RWPE2 (cell line): ENCODE measurements around the gene ASIC2.

Experiments used
- ATAC-seq: fragments of 200-7000 bp; cut with Tn5 transposase; 3 replicates; pipeline ENCODE4 v1.9.1; 2021; ENCODE audit warnings: low read depth
- DNase-seq: peaks from one replicate; pipeline ENCODE4 v3.0.0-alpha.2; 2020; ENCODE audit warnings: low spot score
- H3K27ac ChIP-seq: fragments of 450-650 bp; 2 replicates; pipeline ENCODE4 v1.5.1; 2017; ENCODE audit warnings: mild to moderate bottlenecking; ENCODE audit not compliant: poor library complexity, severe bottlenecking
- H3K27me3 ChIP-seq: fragments of 250-450 bp; sonication (Bioruptor Pico); 2 replicates; pipeline ENCODE4 v1.5.1; 2021; ENCODE audit warnings: mild to moderate bottlenecking, moderate library complexity; ENCODE audit not compliant: insufficient read depth, poor library complexity, severe bottlenecking
- H3K36me3 ChIP-seq: fragments of 250-450 bp; sonication (Bioruptor Pico); 2 replicates; pipeline ENCODE4 v1.5.1; 2020; ENCODE audit warnings: low read depth, mild to moderate bottlenecking, moderate library complexity
- H3K4me1 ChIP-seq: fragments of 250-450 bp; sonication (Bioruptor Pico); 2 replicates; pipeline ENCODE4 v1.5.1; 2021; ENCODE audit warnings: mild to moderate bottlenecking, moderate library complexity; ENCODE audit not compliant: insufficient read depth, poor library complexity, severe bottlenecking
- H3K4me3 ChIP-seq: fragments of 250-450 bp; sonication (Bioruptor Pico); 2 replicates; pipeline ENCODE4 v1.5.1; 2021; ENCODE audit warnings: mild to moderate bottlenecking, moderate library complexity; ENCODE audit not compliant: severe bottlenecking
- H3K9me3 ChIP-seq: fragments of 250-450 bp; sonication (Bioruptor Pico); 2 replicates; pipeline ENCODE4 v1.5.1; 2021; ENCODE audit warnings: mild to moderate bottlenecking, moderate library complexity; ENCODE audit not compliant: severe bottlenecking
- CTCF ChIP-seq: fragments of 450-650 bp; IDR thresholded peaks from one replicate; pipeline ENCODE4 v1.5.1; 2017; ENCODE audit warnings: mild to moderate bottlenecking, moderate library complexity; ENCODE audit not compliant: poor library complexity, severe bottlenecking

The ASIC2 gene

GRCh38 chr17:33023790-33024189 is 269.3 kb downstream of the ASIC2 start:
- Histone ChIP-seq H3K4me3 (no peak overlapping the region), H3K27me3 (no peaks in the 10 kb centered on the region), H3K9me3 (no peaks in the 10 kb centered on the region), H3K27ac (no peak overlapping the region), H3K4me1 (no peaks in the 10 kb centered on the region), H3K36me3 (no peaks in the 10 kb centered on the region)
- no peak for DNase-seq
- ATAC-seq = no peak
- TF ChIP-seq CTCF = no peak

GRCh38 chr17:33021731-33022408 is 271.2 kb downstream of the ASIC2 start:
- Histone ChIP-seq H3K9me3 (no peaks in the 10 kb centered on the region), H3K27me3 (no peaks in the 10 kb centered on the region), H3K4me3 (no peak overlapping the region), H3K36me3 (no peaks in the 10 kb centered on the region), H3K27ac (no peak overlapping the region), H3K4me1 (peaks cover 5% of the 10 kb centered on the region)
- no peak for TF ChIP-seq CTCF
- ATAC-seq = no peak
- no peak for DNase-seq

GRCh38 chr17:33019161-33019890 is 273.8 kb downstream of the ASIC2 start:
- H3K9me3 ChIP-seq = no peaks in the 10 kb centered on the region
- ATAC-seq = no peak

GRCh38 chr17:33017366-33017765 is 275.7 kb downstream of the ASIC2 start:
- no peak overlapping the region for H3K4me3 ChIP-seq
- TF ChIP-seq CTCF = no peak
- H3K36me3 ChIP-seq = no peaks in the 10 kb centered on the region
- H3K4me1 ChIP-seq = peaks cover 30% of the 10 kb centered on the region
- no peak overlapping the region for H3K27ac ChIP-seq
- ATAC-seq (no peak), DNase-seq (no peak)
- no peaks in the 10 kb centered on the region for H3K27me3 ChIP-seq
- no peaks in the 10 kb centered on the region for H3K9me3 ChIP-seq

More at GRCh38 chr17:33019161-33019890, 273.8 kb downstream of the ASIC2 start:
- Histone ChIP-seq H3K27ac (no peak overlapping the region), H3K36me3 (no peaks in the 10 kb centered on the region), H3K27me3 (no peaks in the 10 kb centered on the region), H3K4me3 (no peak overlapping the region), H3K4me1 (peaks cover 19% of the 10 kb centered on the region)
- no peak for DNase-seq
- no peak for TF ChIP-seq CTCF

GRCh38 chr17:33016920-33017319 is 276.2 kb downstream of the ASIC2 start:
- H3K27ac ChIP-seq = no peak overlapping the region
- ATAC-seq (peak; percentile 35; the same call in 2 of the 3 replicates), DNase-seq (no peak)
- H3K36me3 ChIP-seq = no peaks in the 10 kb centered on the region
- no peaks in the 10 kb centered on the region for H3K27me3 ChIP-seq
- TF ChIP-seq CTCF = peak; percentile 32
- no peaks in the 10 kb centered on the region for H3K9me3 ChIP-seq
- H3K4me1 ChIP-seq = peaks cover 31% of the 10 kb centered on the region
- H3K4me3 ChIP-seq = no peak overlapping the region
